Stimulated activated CD4-positive, alpha-beta T cell treated with anti-CD3 and anti-CD28 coated beads, Interleukin-15, amount 100 ng/mL, for 48 hours (primary cell): Measurements from ENCODE around the gene MTCL1.

Source experiments
- DNase-seq, 2 donors: peaks; one replicate each; pipeline ENCODE4 v3.0.0-alpha.2; 2020; ENCODE audit warnings: low read depth in 2 of 2

MTCL1 gene

DNA sequence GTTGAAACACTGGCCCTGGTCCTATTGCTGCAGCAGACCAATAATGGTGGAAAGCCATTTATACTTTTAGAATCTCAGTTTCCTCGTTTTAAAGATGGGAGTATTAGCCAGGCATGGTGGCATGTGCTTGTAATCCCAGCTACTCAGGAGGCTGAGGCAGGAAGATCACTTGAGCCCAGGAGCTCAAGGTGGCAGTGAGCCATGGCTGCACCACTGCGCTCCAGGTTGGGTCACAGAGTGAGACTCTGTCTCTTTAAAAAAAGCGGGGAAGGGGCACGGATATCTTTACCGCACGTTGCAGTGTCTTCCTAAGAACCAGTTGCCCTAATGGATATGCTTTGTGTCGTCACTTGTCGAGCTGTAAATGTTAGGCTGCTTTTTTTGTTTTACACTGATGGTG, 8.3 kb downstream of the MTCL1 start:
- no peak for DNase-seq

DNA sequence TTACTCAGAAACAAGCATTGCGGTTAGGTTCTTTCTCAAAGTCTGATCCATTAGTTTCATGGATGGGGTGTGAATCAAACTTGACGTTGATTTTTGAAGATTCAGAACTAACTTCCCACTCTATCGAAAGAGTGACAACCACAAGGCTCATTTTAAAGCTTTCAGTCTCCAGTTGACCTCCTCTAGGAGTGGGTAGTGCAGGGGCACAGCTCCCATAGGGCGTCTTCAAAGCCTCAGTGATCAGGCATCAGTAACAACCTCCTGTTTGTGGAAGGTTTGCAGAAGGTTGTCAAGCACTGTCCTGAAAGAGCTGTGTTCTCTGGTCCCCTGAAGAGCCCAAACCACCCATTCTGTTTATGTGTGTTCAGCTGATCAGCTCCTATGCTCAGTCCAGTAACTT, 10.2 kb downstream of the MTCL1 start:
- DNase-seq: no peak

DNA sequence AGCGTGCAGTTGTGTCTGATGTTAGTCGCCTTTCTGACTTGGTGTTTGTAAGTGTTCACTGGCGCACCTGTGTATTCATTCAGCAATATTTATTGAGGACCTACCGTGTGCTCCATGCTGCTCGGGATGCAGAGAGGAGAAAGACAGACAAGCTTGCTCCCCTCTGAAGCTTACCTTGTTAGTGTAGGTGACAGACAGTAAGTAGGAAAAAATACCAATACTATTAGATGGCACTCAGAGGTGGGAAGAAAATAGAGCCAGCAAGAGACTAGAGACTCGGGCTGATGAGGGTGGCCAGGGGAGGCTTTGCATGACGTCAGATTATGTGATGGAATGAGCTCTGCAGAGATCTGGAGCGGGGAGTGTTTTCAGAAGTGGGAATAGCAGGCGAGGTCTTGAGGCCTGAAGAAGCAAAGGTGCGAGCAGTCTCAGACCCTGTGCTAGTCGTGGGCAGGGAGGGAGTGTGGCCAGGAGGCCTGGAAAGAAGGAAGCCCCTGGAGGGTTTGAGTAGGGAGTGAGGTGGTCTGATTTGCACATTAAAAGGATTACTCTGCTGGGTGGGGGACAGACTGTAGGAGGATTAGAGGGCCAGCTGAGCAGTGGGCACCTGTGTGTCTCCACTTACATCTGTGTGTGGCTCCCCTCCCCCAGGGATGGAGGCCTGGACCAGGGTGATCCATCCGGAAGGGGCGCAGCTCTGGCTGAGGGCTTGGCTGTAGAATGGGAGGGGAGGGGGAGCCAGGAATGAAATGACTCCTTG, 11.8 kb downstream of the MTCL1 start:
- no peak for DNase-seq

DNA sequence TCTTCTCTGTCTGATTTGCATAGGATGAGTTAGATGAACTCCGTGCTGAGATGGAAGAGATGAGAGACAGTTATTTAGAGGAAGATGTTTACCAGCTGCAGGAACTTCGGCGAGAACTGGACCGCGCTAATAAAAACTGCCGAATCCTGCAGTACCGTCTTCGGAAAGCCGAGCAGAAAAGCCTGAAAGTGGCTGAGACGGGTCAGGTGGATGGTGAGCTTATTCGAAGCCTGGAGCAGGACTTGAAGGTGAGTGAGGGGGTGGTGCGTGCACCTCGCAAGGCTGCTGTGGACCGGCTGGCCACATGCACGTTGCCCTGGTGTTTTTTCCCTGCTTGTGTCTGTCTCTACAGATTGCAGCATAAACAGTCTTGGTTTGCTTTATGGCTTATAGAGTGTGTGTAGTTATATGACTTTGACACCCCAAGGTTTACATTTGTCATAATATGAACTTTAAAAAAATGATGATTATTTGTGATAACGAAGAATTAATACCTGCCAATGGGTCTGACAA, 13.1 kb downstream of the MTCL1 start:
- no peak for DNase-seq

DNA sequence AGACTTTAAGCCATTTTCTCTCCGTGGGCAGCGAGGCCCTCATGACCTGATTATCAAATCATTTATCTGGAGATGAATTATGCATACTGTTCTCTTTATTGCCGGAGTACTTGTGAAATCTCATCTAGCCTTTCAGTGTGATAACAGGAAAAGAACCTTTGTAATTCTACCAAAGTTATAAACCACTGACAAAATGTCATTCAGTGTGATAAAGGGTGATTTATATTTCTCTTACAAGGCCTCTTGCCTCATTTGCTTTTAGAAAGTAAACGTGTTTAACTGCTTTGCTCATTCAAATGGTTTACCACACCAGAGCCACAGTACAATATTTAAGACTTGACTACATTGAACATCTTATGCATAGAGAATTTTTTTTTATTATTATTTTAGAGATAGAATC, 13.8 kb downstream of the MTCL1 start:
- no peak for DNase-seq

DNA sequence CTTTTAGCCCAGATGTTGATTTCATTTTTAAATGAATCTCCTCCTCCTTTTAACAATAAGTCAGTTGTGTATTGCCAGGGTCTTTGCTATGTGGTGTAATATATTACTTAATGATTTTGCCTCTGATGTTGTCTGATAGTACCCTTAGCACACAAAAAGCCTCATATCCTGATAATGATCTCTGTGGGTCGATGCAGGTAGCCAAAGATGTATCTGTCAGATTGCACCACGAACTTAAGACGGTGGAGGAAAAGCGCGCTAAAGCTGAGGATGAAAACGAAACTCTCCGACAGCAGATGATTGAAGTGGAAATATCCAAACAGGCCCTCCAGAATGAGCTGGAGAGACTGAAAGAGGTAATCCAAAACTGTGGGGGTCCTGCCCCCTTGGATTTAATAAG, 14.8 kb downstream of the MTCL1 start:
- DNase-seq: no peak

DNA sequence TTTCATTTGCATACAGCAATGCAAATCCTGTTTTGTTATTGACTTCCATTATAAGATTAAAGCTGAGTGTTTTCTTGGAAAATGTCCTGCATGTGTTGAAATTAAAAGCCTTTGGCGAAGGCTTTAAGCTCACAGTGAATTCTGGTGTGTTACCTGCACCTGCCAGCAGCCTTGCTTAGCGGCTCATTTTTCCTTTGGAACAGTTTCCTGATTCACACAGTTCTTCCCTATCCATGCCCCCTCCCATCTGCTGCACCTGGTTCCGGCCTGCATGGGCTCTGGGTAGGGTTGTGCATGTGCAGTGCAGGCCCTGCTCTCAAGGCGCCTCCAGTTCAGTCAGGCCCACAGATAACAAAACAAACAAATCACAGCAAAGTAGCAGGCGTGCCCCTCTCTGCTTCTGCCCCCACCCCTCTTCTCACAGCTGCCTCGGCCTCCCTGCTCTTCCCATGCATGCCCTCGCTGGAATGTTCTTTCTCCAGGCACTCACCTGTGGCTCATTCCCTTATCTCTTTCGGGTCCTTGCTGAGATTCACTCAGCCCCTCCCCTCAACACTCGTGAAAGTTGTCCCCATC, 15.8 kb downstream of the MTCL1 start:
- no peak for DNase-seq

DNA sequence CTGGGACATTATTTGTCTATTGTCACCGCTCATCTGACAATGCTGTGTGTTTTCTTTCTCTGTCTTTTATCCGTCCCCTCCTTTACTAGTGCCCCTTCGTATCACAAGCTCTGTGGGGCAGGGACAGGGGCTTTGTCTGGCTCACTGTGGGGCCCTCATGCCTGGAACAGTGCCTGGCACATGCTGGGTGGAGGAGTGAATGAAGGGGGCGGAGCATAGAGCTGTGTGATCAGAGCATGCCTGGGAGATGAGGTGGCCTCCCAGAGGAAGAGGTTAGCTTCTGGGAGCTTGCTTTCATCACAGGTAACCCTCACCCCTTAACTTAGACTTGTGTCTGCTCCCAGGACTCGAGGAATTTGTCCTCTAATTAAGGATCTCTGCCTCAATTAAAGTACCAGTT, 16.4 kb downstream of the MTCL1 start:
- DNase-seq: no peak

DNA sequence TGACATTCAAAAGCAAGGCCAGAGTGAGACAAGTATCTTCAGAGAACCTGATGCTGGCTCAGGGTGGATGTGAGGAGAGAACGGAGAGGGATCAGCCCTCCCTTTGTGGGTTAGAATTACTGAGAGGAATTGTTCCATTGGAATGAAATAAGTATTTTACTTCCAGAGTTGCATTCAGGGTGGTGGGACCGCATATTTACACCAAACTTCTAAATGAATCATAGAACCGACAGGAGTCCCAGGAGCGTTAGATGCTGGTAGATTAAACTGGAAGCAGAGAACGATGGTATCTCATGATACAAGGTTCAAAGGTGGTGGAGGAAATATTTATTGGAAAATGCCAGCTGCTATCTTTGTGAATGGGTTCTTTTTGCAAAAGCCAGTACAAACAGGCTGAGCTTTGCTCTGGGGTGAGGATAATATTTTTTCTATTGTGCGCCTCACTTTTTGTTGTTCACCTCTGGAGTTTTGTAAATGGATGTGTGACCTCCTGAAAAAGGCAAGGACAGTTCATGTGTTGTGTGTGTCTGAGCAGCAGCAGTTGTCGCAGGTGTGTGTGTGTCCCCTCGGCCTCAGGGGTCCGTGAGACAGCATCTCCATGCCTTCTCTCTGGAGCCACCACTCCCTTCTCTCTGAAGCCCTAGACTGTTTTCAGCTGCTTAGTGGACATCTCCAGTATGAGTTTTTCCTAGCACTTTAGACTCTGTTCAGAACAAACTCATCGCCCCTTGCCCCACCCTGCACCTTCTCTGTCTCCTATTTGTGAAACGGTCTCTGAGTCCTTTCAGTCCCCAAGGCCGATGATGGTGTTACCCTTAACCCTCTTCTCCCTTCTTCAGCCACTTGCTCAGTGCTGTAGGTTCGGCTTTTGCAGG, 17.8 kb downstream of the MTCL1 start:
- DNase-seq: no peak

DNA sequence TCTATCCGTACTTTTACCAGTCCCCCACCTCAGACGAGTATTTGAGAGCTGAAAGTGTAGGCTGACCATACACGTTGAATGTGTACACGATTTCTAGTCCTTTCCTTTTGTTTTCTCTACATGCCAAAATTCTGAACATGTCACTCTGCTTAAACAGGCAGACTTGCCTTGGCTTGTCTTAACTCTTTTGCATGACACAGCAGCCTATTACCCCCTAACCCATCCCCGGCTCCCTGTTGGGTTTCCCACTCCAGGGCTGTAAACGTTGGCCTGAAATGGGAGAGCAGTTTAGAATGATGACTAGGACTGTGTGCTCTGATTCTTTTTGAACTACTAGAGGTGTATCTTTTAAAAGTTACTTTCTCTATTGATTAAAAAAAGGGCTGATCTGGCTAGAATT, 19.1 kb downstream of the MTCL1 start:
- DNase-seq: no peak

DNA sequence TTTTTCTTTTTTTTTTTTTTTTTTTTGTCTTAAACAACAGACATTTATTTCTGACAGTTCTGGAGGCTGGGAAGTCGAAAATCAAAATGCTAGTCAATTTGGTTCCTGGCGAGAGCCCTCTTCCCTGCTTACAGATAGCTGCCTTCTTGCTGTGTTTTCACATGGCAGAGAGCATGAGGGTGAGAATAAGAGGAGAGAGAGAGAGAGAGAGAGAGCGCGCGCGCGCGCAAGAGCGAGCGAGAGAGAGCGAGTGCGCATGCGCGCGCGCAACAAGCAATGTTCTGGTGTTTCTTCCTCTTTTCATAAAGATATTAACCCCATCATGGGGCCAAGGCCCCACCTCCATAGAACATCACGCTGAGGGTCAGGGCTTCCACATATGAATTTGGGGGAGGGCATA, 20.9 kb downstream of the MTCL1 start:
- no peak for DNase-seq

DNA sequence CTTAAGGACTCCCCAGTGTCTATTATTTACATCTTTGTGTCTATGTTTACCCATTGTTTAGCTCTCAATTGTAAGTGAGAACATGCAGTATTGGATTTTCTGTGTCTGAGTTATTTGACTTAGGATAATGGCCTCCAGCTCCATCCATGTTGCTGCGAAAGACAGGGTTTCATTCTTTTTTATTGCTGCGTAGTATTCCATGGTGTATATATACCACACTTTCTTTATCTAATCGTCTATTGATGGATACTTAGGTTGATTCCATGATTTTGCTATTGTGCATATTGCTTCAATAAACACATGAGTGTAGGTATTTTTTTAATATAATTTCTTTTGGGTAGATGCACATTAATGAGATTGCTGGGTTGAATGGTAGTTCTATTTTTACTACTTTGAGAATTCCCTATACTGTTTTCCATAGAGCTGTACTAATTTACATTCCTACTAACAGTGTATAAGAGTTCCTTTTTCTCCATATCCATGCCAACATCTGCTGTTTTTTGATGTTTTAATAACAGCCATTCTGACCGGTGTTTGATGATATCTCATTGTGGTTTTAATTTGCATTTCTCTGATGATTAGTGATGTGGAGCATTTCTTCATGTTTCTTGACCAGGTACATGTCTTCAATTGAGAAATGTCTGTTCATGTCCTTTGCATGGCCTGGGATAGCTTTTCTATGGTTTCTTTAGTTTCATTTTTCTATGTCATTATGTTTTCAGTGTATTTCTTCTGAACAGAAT, 21.8 kb downstream of the MTCL1 start:
- DNase-seq: no peak

DNA sequence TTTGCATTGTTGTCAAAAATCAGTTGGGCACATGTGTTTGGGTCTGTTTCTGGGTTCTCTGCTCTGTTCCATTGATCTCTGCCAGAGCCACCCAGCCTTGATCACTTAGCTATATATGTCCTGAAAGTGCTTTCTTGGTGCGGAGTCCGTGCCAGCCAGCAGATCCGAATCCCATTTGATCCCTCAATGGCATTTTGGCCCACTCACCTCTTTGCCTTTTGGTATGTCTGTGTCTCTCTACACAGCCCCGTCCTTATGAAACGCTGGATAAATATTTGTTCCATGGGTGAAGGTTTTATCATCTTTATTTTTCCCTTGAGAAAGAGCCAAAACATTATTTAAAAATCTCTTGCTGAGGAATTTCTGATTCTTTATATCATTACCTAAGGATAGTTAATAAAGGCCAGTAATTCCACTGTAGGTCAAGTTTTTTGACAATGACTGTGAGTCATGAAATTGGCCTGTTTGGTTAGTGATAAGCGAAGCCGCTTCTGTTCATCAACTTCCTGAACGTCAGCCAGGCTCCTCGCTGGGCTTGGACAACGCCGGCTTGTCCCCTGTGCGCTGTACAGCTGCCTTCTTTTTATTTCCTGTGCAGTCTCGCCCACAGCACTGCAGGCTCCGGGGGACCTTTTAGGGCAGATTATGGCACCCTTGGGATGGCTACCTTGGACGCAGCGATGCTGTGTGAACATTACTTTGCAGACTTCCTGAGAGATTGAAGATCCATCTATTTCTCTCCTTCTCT, 24.9 kb downstream of the MTCL1 start:
- DNase-seq: no peak

DNA sequence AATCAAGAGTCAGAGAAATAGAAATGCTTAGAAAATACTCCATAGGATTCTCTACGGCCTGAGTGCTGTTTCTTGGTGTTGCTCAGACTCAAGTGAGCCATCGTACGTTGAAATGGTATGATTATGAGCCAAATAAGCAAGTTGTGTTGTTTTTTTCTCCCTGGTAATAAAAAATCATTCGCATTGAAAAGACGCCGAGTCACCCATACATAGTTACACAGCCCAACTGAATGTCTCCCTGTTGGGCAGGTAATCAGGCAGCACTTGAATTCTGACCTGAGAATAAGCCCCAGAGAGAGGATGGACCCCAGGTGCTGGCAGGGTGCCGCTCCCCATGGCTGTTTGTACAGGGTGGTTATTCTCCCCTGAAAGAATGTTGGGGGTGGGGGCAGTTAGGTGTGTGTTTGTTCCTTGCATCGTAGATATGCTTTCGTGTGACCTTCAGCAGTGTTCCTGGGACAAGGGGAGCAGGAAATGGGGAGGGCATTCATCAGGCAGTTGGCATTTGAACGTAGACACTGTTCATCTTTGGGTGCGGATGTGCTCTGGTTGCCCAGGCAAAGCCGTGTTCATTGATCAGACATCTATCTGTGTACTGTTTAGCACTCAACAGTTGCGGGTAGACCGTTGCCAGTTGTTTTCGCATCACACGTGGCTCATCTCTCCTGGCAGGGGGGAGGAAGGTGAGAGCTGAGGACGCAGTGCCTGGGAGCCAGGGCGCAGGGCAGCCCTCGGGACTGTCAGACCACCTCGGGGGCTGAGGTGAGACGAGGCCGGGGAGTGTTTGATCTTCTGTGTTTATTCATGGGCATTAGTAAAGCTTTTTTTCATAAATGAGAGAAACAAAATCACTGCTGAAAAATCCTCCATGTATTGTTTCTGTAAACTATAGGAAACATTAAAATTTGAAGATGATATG, 27.3 kb downstream of the MTCL1 start:
- DNase-seq: no peak

DNA sequence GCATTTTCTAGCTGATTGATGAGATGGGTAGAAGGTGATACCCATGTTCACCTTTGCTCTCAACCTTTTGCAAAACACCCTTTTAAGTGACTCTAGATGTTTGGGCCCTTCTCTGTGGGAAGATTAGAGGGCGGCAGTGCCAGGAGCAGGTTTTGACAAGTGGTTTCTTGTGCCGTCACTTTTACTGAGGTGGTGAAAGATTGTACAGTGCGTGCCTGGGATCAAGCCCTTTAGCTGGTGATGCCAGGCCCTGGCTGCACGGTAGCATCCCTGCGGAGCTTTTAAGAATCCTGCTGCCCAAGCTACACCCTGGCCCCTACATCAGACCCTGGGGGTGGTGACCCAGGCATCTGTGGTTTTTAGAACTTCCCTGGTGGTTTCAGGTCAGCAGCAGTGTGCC, 29.1 kb downstream of the MTCL1 start:
- no peak for DNase-seq

DNA sequence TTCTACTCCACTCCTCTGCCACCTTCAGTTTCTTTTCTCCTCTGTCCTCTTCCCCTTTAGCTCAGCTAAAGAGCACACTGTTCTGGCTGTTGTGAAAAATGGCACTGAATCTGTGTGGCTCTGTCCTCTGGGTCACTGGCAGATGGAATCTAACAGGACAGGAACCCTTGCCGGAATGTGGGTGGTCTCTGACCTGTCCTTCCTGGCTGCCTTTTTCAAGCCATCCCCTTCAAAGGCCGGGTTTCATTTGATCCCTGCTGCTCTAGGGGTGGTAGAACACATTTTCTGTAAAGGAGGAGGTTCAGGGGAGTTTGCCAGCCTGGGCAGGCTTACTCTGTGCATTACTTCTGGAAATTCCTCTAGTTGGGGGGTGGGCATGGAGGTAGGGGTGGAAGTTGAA, 29.9 kb downstream of the MTCL1 start:
- DNase-seq: no peak

DNA sequence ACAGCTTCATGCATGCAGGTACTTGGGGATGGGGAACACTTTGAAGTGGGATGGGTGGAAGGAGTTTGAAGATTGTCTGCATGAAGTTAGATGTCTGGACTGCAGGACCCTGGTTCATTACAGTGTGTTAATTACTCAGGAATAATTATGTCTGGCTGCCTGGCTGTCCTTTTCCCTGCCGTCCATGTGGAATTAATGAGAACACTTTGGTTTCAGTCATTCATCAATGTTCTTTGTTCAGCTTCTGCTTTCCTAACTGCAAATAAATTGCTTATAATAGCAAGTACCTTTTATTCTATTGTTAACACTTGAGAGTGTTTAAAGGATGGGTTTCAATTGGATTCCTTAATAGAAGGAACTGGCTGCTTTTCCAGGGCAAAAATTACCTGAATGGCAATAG, 35.8 kb downstream of the MTCL1 start:
- DNase-seq: no peak

DNA sequence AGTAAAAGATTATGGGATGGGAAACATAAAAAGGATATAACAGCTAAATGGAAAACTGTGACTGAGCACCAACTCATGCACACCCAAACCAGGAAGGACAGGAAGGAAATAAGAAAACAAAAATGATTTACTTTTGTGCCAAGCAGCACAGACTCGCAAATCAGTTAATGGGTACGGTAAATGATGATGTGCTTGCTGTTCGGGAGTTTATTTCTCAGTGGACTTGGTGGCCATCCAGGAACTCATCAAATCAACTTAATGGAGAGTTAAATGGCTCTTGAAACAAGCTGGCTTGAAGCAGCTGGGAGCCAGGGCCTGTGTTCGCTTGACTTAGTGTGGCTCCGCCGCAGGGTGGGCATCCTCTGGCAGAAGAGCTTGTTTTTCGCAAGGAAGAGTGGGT, 36.2 kb downstream of the MTCL1 start:
- DNase-seq: no peak

DNA sequence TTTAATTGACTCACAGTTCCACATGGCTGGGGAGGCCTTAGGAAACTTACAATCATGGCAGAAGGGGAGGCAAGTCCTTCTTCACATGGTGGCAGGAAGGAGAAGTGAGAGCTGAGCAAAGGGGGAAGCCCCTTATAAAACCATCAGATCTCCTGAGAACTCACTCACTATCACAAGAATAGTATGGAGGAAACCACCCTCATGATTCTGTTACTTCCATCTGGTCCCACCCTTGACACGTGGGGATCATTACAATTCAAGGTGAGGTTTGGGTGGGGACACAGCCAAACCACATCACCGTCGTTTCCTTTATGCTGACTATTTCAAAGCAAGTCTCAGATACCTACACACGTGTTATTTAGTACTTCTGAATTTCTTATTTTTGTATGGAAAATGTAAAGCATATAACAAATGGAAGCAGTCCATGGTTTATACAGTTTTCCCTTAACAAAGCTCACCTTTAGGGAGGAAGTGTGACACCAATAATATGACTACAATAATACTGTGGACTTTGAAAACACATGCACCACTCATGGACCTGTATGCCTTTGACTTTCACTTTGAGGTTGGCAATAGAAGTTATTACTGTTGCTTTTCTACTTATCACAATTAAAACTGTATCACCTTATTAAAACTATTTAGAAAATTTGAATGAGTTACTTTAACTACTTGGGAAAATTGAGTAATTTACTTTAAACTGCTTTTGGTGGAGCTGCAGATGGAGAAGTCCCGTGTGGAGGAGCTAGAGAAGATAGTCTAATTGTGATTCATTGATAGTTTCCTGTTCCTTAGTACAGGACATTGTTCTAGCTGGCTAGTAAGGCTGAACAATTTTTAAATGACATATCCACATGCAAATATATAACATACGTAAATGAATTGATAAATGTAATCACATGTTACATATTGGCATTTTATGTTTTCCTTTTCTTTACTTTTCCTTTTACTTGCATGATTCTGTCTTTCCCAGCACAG, 37.3 kb downstream of the MTCL1 start:
- no peak for DNase-seq
